KMS-11 (cell line): ENCODE measurements around the gene CACNG5.

ENCODE experiments used
- H2AFZ ChIP-seq: fragments of 200-600 bp; sonication (generic); 2 replicates; pipeline ENCODE4 v1.6.1; 2016; ENCODE audit warnings: antibody characterized with exemption, mixed run types, low read depth
- H3K27ac ChIP-seq: fragments of 200-600 bp; sonication (generic); 2 replicates; pipeline ENCODE4 v1.6.1; 2016; ENCODE audit warnings: mild to moderate bottlenecking, mixed run types
- H3K27me3 ChIP-seq: fragments of 200-600 bp; sonication (generic); 2 replicates; pipeline ENCODE4 v1.6.1; 2017; ENCODE audit warnings: mild to moderate bottlenecking, low read depth, mixed run types, moderate library complexity; ENCODE audit not compliant: insufficient read depth
- H3K36me3 ChIP-seq: fragments of 200-600 bp; sonication (generic); 2 replicates; pipeline ENCODE4 v1.6.1; 2017; ENCODE audit warnings: mild to moderate bottlenecking, mixed run types; ENCODE audit not compliant: insufficient read depth
- H3K4me1 ChIP-seq: fragments of 200-600 bp; sonication (generic); 2 replicates; pipeline ENCODE4 v1.6.1; 2016; ENCODE audit warnings: mild to moderate bottlenecking, low read depth, mixed run types; ENCODE audit not compliant: poor library complexity, severe bottlenecking
- H3K4me2 ChIP-seq: fragments of 200-600 bp; sonication (generic); 2 replicates; pipeline ENCODE4 v1.7.0; 2016; ENCODE audit warnings: mild to moderate bottlenecking, mixed run types
- H3K4me3 ChIP-seq: fragments of 200-600 bp; sonication (generic); IDR thresholded peaks from 2 replicates; pipeline ENCODE4 v1.6.1; 2017; ENCODE audit warnings: low read depth, low read length, mixed read lengths; ENCODE audit not compliant: insufficient read depth
- H3K79me2 ChIP-seq: fragments of 200-600 bp; sonication (generic); 2 replicates; pipeline ENCODE4 v1.6.1; 2016; ENCODE audit warnings: low read depth, mixed run types; ENCODE audit not compliant: insufficient read depth
- H3K9ac ChIP-seq: fragments of 200-600 bp; sonication (generic); 2 replicates; pipeline ENCODE4 v1.6.1; 2016; ENCODE audit warnings: mild to moderate bottlenecking, mixed run types
- H4K20me1 ChIP-seq: fragments of 200-600 bp; sonication (generic); 2 replicates; pipeline ENCODE4 v1.6.1; 2016; ENCODE audit warnings: mild to moderate bottlenecking, mixed run types; ENCODE audit not compliant: insufficient read depth
- CTCF ChIP-seq: fragments of 200-600 bp; sonication (generic); conservative IDR thresholded peaks from 2 replicates; pipeline ENCODE4 v1.6.1; 2017; ENCODE audit warnings: low read depth, mild to moderate bottlenecking, antibody characterized with exemption, low read length, moderate library complexity, mixed read lengths

Gene CACNG5

GRCh38 chr17:66841744-66842143 lies 6.8 kb downstream of the CACNG5 start:
- no peaks in the 10 kb centered on the region for H3K36me3 ChIP-seq
- no peaks in the 10 kb centered on the region for H3K79me2 ChIP-seq
- H3K27ac ChIP-seq: no peak overlapping the region
- TF ChIP-seq CTCF: no peak
- no peaks in the 10 kb centered on the region for H4K20me1 ChIP-seq
- H3K4me1 ChIP-seq: no peaks in the 10 kb centered on the region
- H3K9ac ChIP-seq: no peak overlapping the region
- no peak overlapping the region for H2AFZ ChIP-seq
- H3K4me3 ChIP-seq: no peak overlapping the region
- no peak overlapping the region for H3K4me2 ChIP-seq
- H3K27me3 ChIP-seq: no peaks in the 10 kb centered on the region

GRCh38 chr17:66842505-66842904 lies 7.6 kb downstream of the CACNG5 start:
- Histone ChIP-seq H3K27me3 (no peaks in the 10 kb centered on the region), H3K36me3 (no peaks in the 10 kb centered on the region), H3K4me2 (no peak overlapping the region), H3K4me1 (no peaks in the 10 kb centered on the region), H3K9ac (no peak overlapping the region), H3K27ac (no peak overlapping the region), H3K4me3 (no peak overlapping the region), H4K20me1 (no peaks in the 10 kb centered on the region), H3K79me2 (no peaks in the 10 kb centered on the region), H2AFZ (no peak overlapping the region)
- TF ChIP-seq CTCF: no peak

- Histone ChIP-seq H3K36me3 (no peaks in the 10 kb centered on the region), H3K79me2 (no peaks in the 10 kb centered on the region), H3K27ac (no peak overlapping the region), H2AFZ (no peak overlapping the region), H3K4me3 (no peak overlapping the region), H3K9ac (no peak overlapping the region), H3K4me1 (no peaks in the 10 kb centered on the region), H3K27me3 (no peaks in the 10 kb centered on the region), H3K4me2 (no peak overlapping the region), H4K20me1 (no peaks in the 10 kb centered on the region)
- no peak for TF ChIP-seq CTCF
Observed at GRCh38 chr17:66842959-66843358, 8.0 kb downstream of the CACNG5 start.

GRCh38 chr17:66843627-66844026 lies 8.7 kb downstream of the CACNG5 start:
- H3K4me2 ChIP-seq: no peak overlapping the region
- no peaks in the 10 kb centered on the region for H3K36me3 ChIP-seq
- no peak overlapping the region for H2AFZ ChIP-seq
- H3K27me3 ChIP-seq: no peaks in the 10 kb centered on the region
- H4K20me1 ChIP-seq: no peaks in the 10 kb centered on the region
- no peak overlapping the region for H3K27ac ChIP-seq
- H3K79me2 ChIP-seq: no peaks in the 10 kb centered on the region
- H3K4me3 ChIP-seq: no peak overlapping the region
- no peak for TF ChIP-seq CTCF
- no peaks in the 10 kb centered on the region for H3K4me1 ChIP-seq
- no peak overlapping the region for H3K9ac ChIP-seq

GRCh38 chr17:66847704-66848103 lies 12.8 kb downstream of the CACNG5 start:
- H3K27ac ChIP-seq: no peak overlapping the region
- no peak for TF ChIP-seq CTCF
- H3K4me3 ChIP-seq: no peak overlapping the region
- no peaks in the 10 kb centered on the region for H3K36me3 ChIP-seq
- no peaks in the 10 kb centered on the region for H3K27me3 ChIP-seq
- no peak overlapping the region for H2AFZ ChIP-seq
- H3K4me2 ChIP-seq: no peak overlapping the region
- peaks cover 4% of the 10 kb centered on the region for H3K4me1 ChIP-seq
- H3K9ac ChIP-seq: no peak overlapping the region
- H4K20me1 ChIP-seq: no peaks in the 10 kb centered on the region
- no peaks in the 10 kb centered on the region for H3K79me2 ChIP-seq
